ENCODE results near the gene ARHGEF37. TPM values are rescaled to one million over a fixed set of nuclear protein-coding genes. Genes with fewer than 3 reads are reported as not detected.
"Not testable (repeated sequence)": the region's sequence is repeated elsewhere in the genome, so short reads cannot be mapped to it uniquely, and the experiment has no call there.

Gene ARHGEF37
- total and polyA plus RNA-seq, 3 experiments from 2014 or later: 0.13 to 0.53 TPM; not detected in 1

GRCh38 chr5:149647334-149647733 lies 66.0 kb downstream of the ARHGEF37 start:
- Histone ChIP-seq H3K4me3 (ENCODE audit: low read length) (no peak overlapping the region), H3K4me1 (ENCODE audit: insufficient read depth, low read length) (no peaks in the 10 kb centered on the region), H3K27me3 (ENCODE audit: insufficient read depth, low read length, poor library complexity, severe bottlenecking) (no peaks in the 10 kb centered on the region), H3K9me3 (ENCODE audit: low read length) (no peaks in the 10 kb centered on the region), H3K36me3 (ENCODE audit: insufficient read depth, low read length) (no peaks in the 10 kb centered on the region), H3K27ac (ENCODE audit: low read depth, low read length) (no peak overlapping the region)
- H3K27ac Mint-ChIP-seq: peak overlapping the region in 2 of 8 donors; percentile 35 to 55
- H3K4me3 Mint-ChIP-seq: no peak overlapping the region
- no peaks in the 10 kb centered on the region for H3K9me3 Mint-ChIP-seq
- CTCF ChIA-PET: no interaction called here
- POLR2A ChIA-PET: interaction anchor here (1.0 kb wide), 1 partner anchor 84 kb away, joined by 3 read pairs; no protein-coding TSS in a partner anchor
- no peak for DNase-seq
- H3K4me1 Mint-ChIP-seq: peaks cover 3 to 6% (median 4%) of the 10 kb centered on the region in 3 donors
- peaks cover 0 to 3% of the 10 kb centered on the region in 2 donors for H3K27me3 Mint-ChIP-seq
- no peaks in the 10 kb centered on the region for H3K36me3 Mint-ChIP-seq

GRCh38 chr5:149648464-149649393 lies 67.4 kb downstream of the ARHGEF37 start:
- H3K4me1 ChIP-seq (ENCODE audit: insufficient read depth, low read length); DNase-seq; H3K4me3 Mint-ChIP-seq; H3K9me3 Mint-ChIP-seq; H3K36me3 ChIP-seq (ENCODE audit: insufficient read depth, low read length); H3K36me3 Mint-ChIP-seq; H3K9me3 ChIP-seq (ENCODE audit: low read length); H3K27me3 Mint-ChIP-seq; H3K4me3 ChIP-seq (ENCODE audit: low read length); H3K27me3 ChIP-seq (ENCODE audit: insufficient read depth, low read length, poor library complexity, severe bottlenecking); POLR2A ChIA-PET; H3K4me1 Mint-ChIP-seq; H3K27ac ChIP-seq (ENCODE audit: low read depth, low read length): not testable (repeated sequence)
- CTCF ChIA-PET: interaction anchor here (1.0 kb wide), 1 partner anchor 204 kb away, joined by 3 read pairs; no protein-coding TSS in a partner anchor
- peak overlapping the region in 2 of 8 donors; percentile 21 to 50 for H3K27ac Mint-ChIP-seq

- CTCF ChIA-PET: interaction anchor here (1.0 kb wide), 1 partner anchor 203 kb away, joined by 3 read pairs; no protein-coding TSS in a partner anchor
- H3K36me3 ChIP-seq (ENCODE audit: insufficient read depth, low read length); H3K36me3 Mint-ChIP-seq; H3K9me3 Mint-ChIP-seq; H3K9me3 ChIP-seq (ENCODE audit: low read length); H3K4me1 ChIP-seq (ENCODE audit: insufficient read depth, low read length); DNase-seq; H3K4me3 Mint-ChIP-seq; H3K27ac Mint-ChIP-seq; H3K4me3 ChIP-seq (ENCODE audit: low read length); H3K27me3 ChIP-seq (ENCODE audit: insufficient read depth, low read length, poor library complexity, severe bottlenecking); H3K27ac ChIP-seq (ENCODE audit: low read depth, low read length); H3K27me3 Mint-ChIP-seq; POLR2A ChIA-PET; H3K4me1 Mint-ChIP-seq: not testable (repeated sequence)
Observed at GRCh38 chr5:149649730-149650129, 68.4 kb downstream of the ARHGEF37 start.

GRCh38 chr5:149651686-149652085 lies 70.4 kb downstream of the ARHGEF37 start:
- Mint-ChIP-seq H3K4me3 (no peak overlapping the region), H3K27me3 (no peaks in the 10 kb centered on the region), H3K9me3 (peaks cover 0 to 3% (median under 1%) of the 10 kb centered on the region in 5 donors), H3K27ac (no peak overlapping the region), H3K36me3 (no peaks in the 10 kb centered on the region), H3K4me1 (peaks cover 1 to 2% (median 2%) of the 10 kb centered on the region in 3 donors)
- no peak overlapping the region for H3K27ac ChIP-seq (ENCODE audit: low read depth, low read length)
- ChIA-PET POLR2A (no interaction called here), CTCF (interaction anchor here (1.2 kb wide), 1 partner anchor 16 kb away, joined by 4 read pairs; no protein-coding TSS in a partner anchor)
- no peaks in the 10 kb centered on the region for H3K27me3 ChIP-seq (ENCODE audit: insufficient read depth, low read length, poor library complexity, severe bottlenecking)
- H3K4me3 ChIP-seq (ENCODE audit: low read length): no peak overlapping the region
- no peaks in the 10 kb centered on the region for H3K4me1 ChIP-seq (ENCODE audit: insufficient read depth, low read length)
- H3K9me3 ChIP-seq (ENCODE audit: low read length): peaks cover 2% of the 10 kb centered on the region
- H3K36me3 ChIP-seq (ENCODE audit: insufficient read depth, low read length): no peaks in the 10 kb centered on the region
- peak in 1 of 5 donors; percentile 14 for DNase-seq

- no peaks in the 10 kb centered on the region for H3K4me1 Mint-ChIP-seq
- Histone ChIP-seq H3K4me3 (ENCODE audit: low read length) (no peak overlapping the region), H3K9me3 (ENCODE audit: low read length) (peaks cover 6% of the 10 kb centered on the region), H3K27ac (ENCODE audit: low read depth, low read length) (no peak overlapping the region), H3K4me1 (ENCODE audit: insufficient read depth, low read length) (no peaks in the 10 kb centered on the region), H3K27me3 (ENCODE audit: insufficient read depth, low read length, poor library complexity, severe bottlenecking) (no peaks in the 10 kb centered on the region), H3K36me3 (ENCODE audit: insufficient read depth, low read length) (no peaks in the 10 kb centered on the region)
- no peak for DNase-seq
- ChIA-PET POLR2A (no interaction called here), CTCF (interaction anchor here (1.0 to 1.2 kb wide), 2 partner anchors 15 to 79 kb away, joined by 3 to 4 read pairs; no protein-coding TSS in a partner anchor)
- H3K36me3 Mint-ChIP-seq: peaks cover 0 to 3% (median 0%) of the 10 kb centered on the region in 3 donors
- H3K9me3 Mint-ChIP-seq: peaks cover 3 to 11% (median 6%) of the 10 kb centered on the region in 5 donors
- no peak overlapping the region for H3K4me3 Mint-ChIP-seq
- H3K27ac Mint-ChIP-seq: no peak overlapping the region
- H3K27me3 Mint-ChIP-seq: peaks cover 0 to 4% of the 10 kb centered on the region in 2 donors
Observed at GRCh38 chr5:149652697-149653096, 71.4 kb downstream of the ARHGEF37 start.

GRCh38 chr5:149654231-149654630 lies 72.9 kb downstream of the ARHGEF37 start:
- Histone ChIP-seq H3K4me3 (ENCODE audit: low read length) (no peak overlapping the region), H3K4me1 (ENCODE audit: insufficient read depth, low read length) (no peaks in the 10 kb centered on the region), H3K9me3 (ENCODE audit: low read length) (peaks cover 6% of the 10 kb centered on the region), H3K27ac (ENCODE audit: low read depth, low read length) (no peak overlapping the region), H3K36me3 (ENCODE audit: insufficient read depth, low read length) (no peaks in the 10 kb centered on the region), H3K27me3 (ENCODE audit: insufficient read depth, low read length, poor library complexity, severe bottlenecking) (no peaks in the 10 kb centered on the region)
- CTCF ChIA-PET: no interaction called here
- H3K27me3 Mint-ChIP-seq: peaks cover 10 to 16% of the 10 kb centered on the region in 2 donors
- POLR2A ChIA-PET: no interaction called here
- H3K4me1 Mint-ChIP-seq: no peaks in the 10 kb centered on the region
- H3K36me3 Mint-ChIP-seq: peaks cover 0 to 7% (median 0%) of the 10 kb centered on the region in 3 donors
- no peak overlapping the region for H3K27ac Mint-ChIP-seq
- no peak overlapping the region for H3K4me3 Mint-ChIP-seq
- peaks cover 3 to 13% (median 6%) of the 10 kb centered on the region in 5 donors for H3K9me3 Mint-ChIP-seq
- DNase-seq: no peak

GRCh38 chr5:149654883-149655505 lies 73.7 kb downstream of the ARHGEF37 start:
- no peaks in the 10 kb centered on the region for H3K4me1 Mint-ChIP-seq
- Histone ChIP-seq H3K4me3 (ENCODE audit: low read length) (no peak overlapping the region), H3K4me1 (ENCODE audit: insufficient read depth, low read length) (no peaks in the 10 kb centered on the region), H3K9me3 (ENCODE audit: low read length) (peaks cover 6% of the 10 kb centered on the region), H3K27me3 (ENCODE audit: insufficient read depth, low read length, poor library complexity, severe bottlenecking) (no peaks in the 10 kb centered on the region), H3K36me3 (ENCODE audit: insufficient read depth, low read length) (no peaks in the 10 kb centered on the region), H3K27ac (ENCODE audit: low read depth, low read length) (no peak overlapping the region)
- peaks cover 3 to 13% (median 6%) of the 10 kb centered on the region in 5 donors for H3K9me3 Mint-ChIP-seq
- H3K4me3 Mint-ChIP-seq: no peak overlapping the region
- H3K36me3 Mint-ChIP-seq: peaks cover 0 to 7% (median 0%) of the 10 kb centered on the region in 3 donors
- POLR2A ChIA-PET: no interaction called here
- no peak for DNase-seq
- peaks cover 10 to 21% of the 10 kb centered on the region in 2 donors for H3K27me3 Mint-ChIP-seq
- peak overlapping the region in 1 of 8 donors; percentile 25 for H3K27ac Mint-ChIP-seq
- CTCF ChIA-PET: no interaction called here
